Neural crest cell (in vitro differentiated cells): Measurements from ENCODE around the gene RADIL. TPM values are rescaled to one million over a fixed set of nuclear protein-coding genes. Genes with fewer than 3 reads are reported as not detected.

Experiments used
- DNase-seq: peaks from one replicate; pipeline ENCODE4 v3.0.0; 2021; ENCODE audit warnings: low read depth, mixed read lengths, low spot score
- H3K27ac Mint-ChIP-seq: one replicate; pipeline ENCODE4 v1.8.0; 2021; ENCODE audit warnings: mild to moderate bottlenecking, mixed read lengths; ENCODE audit not compliant: unreplicated experiment
- H3K27me3 Mint-ChIP-seq: 2 replicates; pipeline ENCODE4 v1.8.0; 2021; ENCODE audit warnings: low read depth, mild to moderate bottlenecking, mixed read lengths
- H3K36me3 Mint-ChIP-seq: 2 replicates; pipeline ENCODE4 v1.8.0; 2021; ENCODE audit warnings: low read depth, mild to moderate bottlenecking, mixed read lengths
- H3K4me1 Mint-ChIP-seq: 2 replicates; pipeline ENCODE4 v1.8.0; 2021; ENCODE audit warnings: mixed read lengths
- H3K4me3 Mint-ChIP-seq: one replicate; pipeline ENCODE4 v1.8.0; 2021; ENCODE audit warnings: mild to moderate bottlenecking, mixed read lengths
- H3K9me3 Mint-ChIP-seq: 2 replicates; pipeline ENCODE4 v1.8.0; 2021; ENCODE audit warnings: mixed read lengths
- CTCF ChIP-seq: fragments of 200-600 bp; sonication (generic); conservative IDR thresholded peaks from 2 replicates; pipeline ENCODE4 v1.5.0; 2021; ENCODE audit warnings: antibody characterized with exemption, mild to moderate bottlenecking
- total RNA-seq: library from RNA; stranded (reverse); gene quantifications from 2 replicates; pipeline ENCODE4 v1.2.1, GENCODE V29; 2021

The RADIL gene
- total RNA-seq, 1 donor from 2014 or later: 13.8 TPM

GRCh38 chr7:4779118-4779517 lies 104.4 kb downstream of the RADIL start:
- DNase-seq: no peak
- Mint-ChIP-seq H3K4me1 (peaks cover 26% of the 10 kb centered on the region), H3K27me3 (no peaks in the 10 kb centered on the region), H3K4me3 (no peak overlapping the region), H3K36me3 (peaks cover 3% of the 10 kb centered on the region), H3K27ac (no peak overlapping the region), H3K9me3 (no peaks in the 10 kb centered on the region)
- no peak for TF ChIP-seq CTCF

- H3K36me3 Mint-ChIP-seq: peaks cover 3% of the 10 kb centered on the region
- peak overlapping the region; percentile 99 for H3K27ac Mint-ChIP-seq
- no peak for TF ChIP-seq CTCF
- no peak for DNase-seq
- no peaks in the 10 kb centered on the region for H3K9me3 Mint-ChIP-seq
- peaks cover 27% of the 10 kb centered on the region for H3K4me1 Mint-ChIP-seq
- no peaks in the 10 kb centered on the region for H3K27me3 Mint-ChIP-seq
- H3K4me3 Mint-ChIP-seq: peak overlapping the region; percentile 98
Observed at GRCh38 chr7:4775848-4776623, 107.5 kb downstream of the RADIL start.

- no peak for TF ChIP-seq CTCF
- Mint-ChIP-seq H3K4me1 (peaks cover 27% of the 10 kb centered on the region), H3K27me3 (no peaks in the 10 kb centered on the region), H3K4me3 (peak within 1 kb of the TSS; percentile 98), H3K9me3 (no peaks in the 10 kb centered on the region), H3K27ac (peak within 1 kb of the TSS; percentile 99), H3K36me3 (peaks cover 3% of the 10 kb centered on the region)
- peak; percentile 86 for DNase-seq
Observed at GRCh38 chr7:4775250-4775847, 108.2 kb downstream of the RADIL start, which contains the start of gene AP5Z1. Gene AP5Z1 (plus strand): TSS chr7:4775623. CDS start chr7:4775716, 93 bp downstream.

- Mint-ChIP-seq H3K36me3 (peaks cover 3% of the 10 kb centered on the region), H3K27me3 (no peaks in the 10 kb centered on the region), H3K4me1 (peaks cover 27% of the 10 kb centered on the region), H3K4me3 (peak overlapping the region; percentile 98), H3K27ac (peak overlapping the region; percentile 99), H3K9me3 (no peaks in the 10 kb centered on the region)
- TF ChIP-seq CTCF: no peak
- no peak for DNase-seq
Observed at GRCh38 chr7:4774658-4775249, 108.8 kb downstream of the RADIL start.

GRCh38 chr7:4774007-4774406 lies 109.5 kb downstream of the RADIL start:
- no peak overlapping the region for H3K27ac Mint-ChIP-seq
- TF ChIP-seq CTCF: no peak
- H3K9me3 Mint-ChIP-seq: no peaks in the 10 kb centered on the region
- no peaks in the 10 kb centered on the region for H3K27me3 Mint-ChIP-seq
- H3K4me1 Mint-ChIP-seq: peaks cover 27% of the 10 kb centered on the region
- H3K4me3 Mint-ChIP-seq: peak overlapping the region; percentile 98
- peaks cover 3% of the 10 kb centered on the region for H3K36me3 Mint-ChIP-seq
- no peak for DNase-seq
